Ishikawa (cell line): Measurements from ENCODE around the gene PTPN6.

Experiments
- CREB1 ChIP-seq: IDR thresholded peaks from 2 replicates; pipeline ENCODE4 v1.6.1; 2012; ENCODE audit warnings: low read depth
- RAD21 ChIP-seq: IDR thresholded peaks from 2 replicates; pipeline ENCODE4 v1.6.1; 2012; ENCODE audit warnings: low read depth
- YY1 ChIP-seq: IDR thresholded peaks from 2 replicates; pipeline ENCODE4 v1.6.1; 2012; ENCODE audit warnings: low read depth

- TF ChIP-seq CREB1: no peak
- TF ChIP-seq RAD21: no peak
- no peak for TF ChIP-seq YY1
Measured at GRCh38 chr12:7004287-7004803, 53.2 kb downstream of the PTPN6 start.
